Measurements from ENCODE around the gene TXNDC8.
"Not testable (repeated sequence)": the region's sequence is repeated elsewhere in the genome, so short reads cannot be mapped to it uniquely, and the experiment has no call there.

The TXNDC8 gene

DNA sequence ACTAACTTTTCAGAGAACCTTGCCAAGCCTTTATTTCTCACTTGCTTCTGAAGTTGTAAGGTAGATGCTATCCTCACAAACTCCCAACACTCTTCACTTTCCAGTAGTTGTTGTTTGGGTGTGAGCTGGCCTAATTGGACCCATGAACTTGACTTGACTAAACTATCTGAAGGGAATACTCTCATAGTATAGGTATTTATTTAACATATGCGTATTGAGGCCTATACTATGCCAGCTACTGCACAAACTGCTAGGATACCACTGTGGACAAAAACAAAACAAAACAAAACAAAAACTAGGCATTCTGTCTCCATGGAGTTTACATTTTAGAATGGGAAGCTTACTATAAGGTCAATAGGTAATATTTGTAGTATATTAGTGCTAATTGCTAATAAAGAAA lies 1.3 kb downstream of the TXNDC8 start:
- Mint-ChIP-seq H3K36me3 (ENCODE audit: low read depth) (no peaks in the 10 kb centered on the region), H3K4me3 (no peak overlapping the region), H3K27ac (no peak overlapping the region), H3K9me3 (no peaks in the 10 kb centered on the region), H3K27me3 (peaks cover 13% of the 10 kb centered on the region), H3K4me1 (ENCODE audit: low read depth) (peaks cover 3% of the 10 kb centered on the region)

DNA sequence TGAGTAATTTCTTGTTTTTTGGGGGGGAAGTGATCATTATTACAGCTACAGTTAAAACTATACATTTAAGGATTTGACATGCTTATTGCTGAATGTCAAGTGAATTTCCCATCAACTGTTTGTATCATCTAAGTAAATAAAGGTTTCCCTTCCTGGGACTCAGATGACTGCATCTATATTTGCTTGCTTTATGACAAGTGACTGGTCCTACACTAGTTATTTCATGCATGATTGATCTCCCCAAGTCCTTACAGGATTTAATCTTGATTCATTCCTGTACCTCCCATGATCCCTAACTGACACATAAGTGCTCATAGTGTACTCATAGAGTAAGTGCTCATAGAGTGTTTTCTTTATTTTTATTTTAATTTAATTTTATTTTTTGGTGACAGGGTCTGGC lies 2.8 kb downstream of the TXNDC8 start:
- H3K4me3 Mint-ChIP-seq, result no peak overlapping the region
- peaks cover 3% of the 10 kb centered on the region for H3K4me1 Mint-ChIP-seq (ENCODE audit: low read depth)
- H3K27ac Mint-ChIP-seq, result no peak overlapping the region
- H3K36me3 Mint-ChIP-seq (ENCODE audit: low read depth), result no peaks in the 10 kb centered on the region
- H3K27me3 Mint-ChIP-seq, result peaks cover 15% of the 10 kb centered on the region
- H3K9me3 Mint-ChIP-seq, result no peaks in the 10 kb centered on the region

DNA sequence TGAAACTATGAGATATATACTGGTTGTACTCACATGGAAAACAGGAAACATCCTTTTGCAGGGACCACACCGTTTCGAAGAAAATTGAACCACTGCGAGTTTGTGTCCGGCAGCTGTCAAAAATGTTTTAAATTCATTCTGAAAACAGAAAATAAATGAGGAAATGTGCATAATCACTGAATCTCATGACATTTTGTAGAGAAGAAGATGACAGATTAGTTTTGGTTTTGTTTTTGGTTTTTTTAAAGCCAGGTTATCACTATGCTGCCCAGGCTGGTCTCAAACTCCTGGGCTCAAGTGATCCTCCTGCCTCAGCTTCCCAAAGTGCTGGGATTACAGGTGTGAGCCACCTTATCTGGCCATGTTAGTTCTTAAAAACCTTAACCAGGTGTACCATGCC lies 3.5 kb downstream of the TXNDC8 start:
- Mint-ChIP-seq H3K4me3 (no peak overlapping the region), H3K36me3 (ENCODE audit: low read depth) (no peaks in the 10 kb centered on the region), H3K4me1 (ENCODE audit: low read depth) (peaks cover 3% of the 10 kb centered on the region), H3K27me3 (peaks cover 15% of the 10 kb centered on the region), H3K9me3 (no peaks in the 10 kb centered on the region), H3K27ac (no peak overlapping the region)

DNA sequence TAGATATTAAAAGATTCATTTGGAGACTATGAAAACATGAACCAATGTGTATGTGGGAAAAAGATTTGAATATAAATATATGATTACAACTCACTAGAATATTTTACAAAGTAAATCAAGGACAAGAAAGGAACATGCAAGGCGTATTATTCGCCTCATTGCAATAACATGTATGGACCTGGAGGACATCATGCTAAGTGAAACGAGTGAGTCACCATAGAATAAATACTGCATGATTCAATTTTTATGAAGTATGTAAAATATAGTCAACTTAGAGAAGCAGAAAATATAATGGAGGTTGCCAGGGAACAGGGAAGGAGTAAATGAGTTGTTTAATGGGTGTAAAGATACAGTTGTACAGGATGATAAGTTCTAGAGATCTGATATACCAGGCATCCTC lies 4.9 kb downstream of the TXNDC8 start:
- Mint-ChIP-seq H3K27me3 (peaks cover 15% of the 10 kb centered on the region), H3K27ac (no peak overlapping the region), H3K36me3 (ENCODE audit: low read depth) (no peaks in the 10 kb centered on the region), H3K4me1 (ENCODE audit: low read depth) (peaks cover 3% of the 10 kb centered on the region), H3K4me3 (no peak overlapping the region), H3K9me3 (no peaks in the 10 kb centered on the region)

DNA sequence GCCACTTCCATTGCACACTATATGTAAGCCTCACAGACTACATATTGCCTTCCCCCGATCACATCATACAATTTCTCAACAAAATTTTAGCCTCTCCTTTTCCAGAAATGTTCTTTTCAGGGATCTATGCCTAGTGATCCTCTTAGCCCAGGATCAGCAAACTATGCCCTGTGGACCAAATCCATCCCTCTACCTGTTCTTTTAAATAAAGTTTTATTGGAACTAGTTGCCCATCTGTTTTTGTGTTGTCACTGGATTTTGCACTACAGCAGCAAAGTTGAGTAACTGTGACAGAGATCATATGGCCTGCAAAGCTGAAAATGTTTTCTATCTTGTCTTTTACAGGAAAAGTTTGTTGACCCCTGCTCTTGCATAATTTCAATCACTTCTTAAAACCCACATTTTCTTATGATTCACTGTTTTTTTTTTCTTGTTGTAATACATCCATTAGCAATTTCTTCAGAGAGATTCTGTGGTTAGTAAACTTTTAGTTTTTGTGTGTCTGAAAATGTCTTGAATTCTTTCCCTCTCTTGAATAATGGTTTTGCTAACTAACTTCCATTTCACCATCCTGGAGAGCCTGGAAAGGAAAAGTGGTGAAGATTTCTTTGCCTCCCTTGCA lies 7.1 kb downstream of the TXNDC8 start:
- H3K27me3 Mint-ChIP-seq, result peaks cover 15% of the 10 kb centered on the region
- H3K4me3 Mint-ChIP-seq, result no peak overlapping the region

DNA sequence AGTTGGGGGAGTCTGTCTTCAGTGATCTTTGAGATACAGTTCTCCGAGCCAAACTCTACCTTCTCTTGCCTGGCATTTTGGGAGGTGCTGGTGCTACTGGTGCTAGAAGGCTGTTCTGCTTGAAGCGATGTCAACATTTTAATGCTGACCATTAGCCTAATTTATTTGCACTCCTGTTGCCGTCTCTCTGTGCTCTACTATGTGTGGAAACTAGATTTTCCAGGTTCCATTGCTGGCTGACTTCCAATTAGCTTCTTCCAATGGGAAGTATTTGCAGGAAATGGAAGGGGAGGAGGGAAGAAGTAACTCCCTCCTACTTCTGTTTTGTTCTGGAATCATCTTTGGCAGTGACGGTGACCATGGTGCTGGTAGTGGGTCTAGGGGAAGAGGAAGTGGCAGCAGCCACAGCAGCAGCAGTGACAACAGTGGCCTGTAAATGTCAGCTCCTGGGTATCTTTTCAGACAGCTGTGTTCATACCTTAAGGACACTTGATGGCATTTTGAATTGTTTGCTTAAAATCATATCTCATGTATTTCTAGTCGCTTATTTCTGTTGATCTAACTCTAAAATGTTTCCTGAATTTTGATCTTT lies 7.9 kb downstream of the TXNDC8 start:
- no peaks in the 10 kb centered on the region for H3K36me3 Mint-ChIP-seq (ENCODE audit: low read depth)
- no peak overlapping the region for H3K27ac Mint-ChIP-seq
- no peak overlapping the region for H3K4me3 Mint-ChIP-seq
- H3K9me3 Mint-ChIP-seq, result no peaks in the 10 kb centered on the region
- H3K4me1 Mint-ChIP-seq (ENCODE audit: low read depth), result peaks cover 3% of the 10 kb centered on the region
- peaks cover 12% of the 10 kb centered on the region for H3K27me3 Mint-ChIP-seq

More for the DNA sequence above, 7.1 kb downstream of the TXNDC8 start:
- H3K27ac Mint-ChIP-seq, result no peak overlapping the region
- H3K9me3 Mint-ChIP-seq, result no peaks in the 10 kb centered on the region
- H3K4me1 Mint-ChIP-seq (ENCODE audit: low read depth), result peaks cover 3% of the 10 kb centered on the region
- H3K36me3 Mint-ChIP-seq (ENCODE audit: low read depth), result no peaks in the 10 kb centered on the region

DNA sequence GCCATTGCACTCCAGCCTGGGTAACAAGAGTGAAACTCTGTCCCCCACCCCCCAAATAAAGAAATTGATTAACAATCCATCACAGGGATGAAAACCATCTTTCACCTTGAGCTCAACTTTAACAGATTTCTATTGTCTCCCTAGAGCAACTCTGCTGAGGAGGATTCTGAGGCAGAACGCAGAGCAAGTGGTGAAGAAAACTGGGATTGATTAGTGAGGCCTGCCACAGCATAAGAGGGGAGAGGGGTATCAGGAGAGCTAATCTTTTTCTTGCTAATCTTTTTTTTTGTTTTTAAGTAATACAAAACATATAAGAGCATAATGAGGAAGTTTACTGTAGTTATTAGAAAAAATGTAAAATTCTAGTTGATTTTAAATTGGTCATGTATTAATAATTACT lies 8.9 kb downstream of the TXNDC8 start:
- no peak overlapping the region for H3K27ac Mint-ChIP-seq
- peaks cover 8% of the 10 kb centered on the region for H3K27me3 Mint-ChIP-seq
- H3K4me1 Mint-ChIP-seq (ENCODE audit: low read depth), result no peaks in the 10 kb centered on the region
- H3K36me3 Mint-ChIP-seq (ENCODE audit: low read depth), result no peaks in the 10 kb centered on the region
- no peaks in the 10 kb centered on the region for H3K9me3 Mint-ChIP-seq
- H3K4me3 Mint-ChIP-seq, result no peak overlapping the region

DNA sequence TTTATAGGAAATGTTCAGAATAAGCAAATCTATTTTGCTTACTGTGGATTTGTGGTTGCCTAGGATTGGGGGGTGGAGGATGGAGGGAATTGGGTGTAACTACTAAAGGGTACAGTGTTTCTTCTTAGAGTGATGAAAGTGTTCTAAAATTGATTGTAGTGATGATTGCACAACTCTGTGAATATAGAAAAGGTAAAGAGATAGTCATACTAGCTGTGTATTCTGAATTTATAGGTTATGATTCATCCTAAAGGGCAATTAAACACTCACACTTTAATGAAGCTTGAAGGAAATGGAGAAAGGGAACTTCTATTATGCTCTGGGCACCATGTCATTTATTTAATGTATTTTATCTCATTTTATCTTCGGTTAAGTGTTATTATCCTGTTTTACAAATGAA lies 9.9 kb downstream of the TXNDC8 start:
- Mint-ChIP-seq H3K27me3 (peaks cover 5% of the 10 kb centered on the region), H3K27ac (no peak overlapping the region), H3K36me3 (ENCODE audit: low read depth) (no peaks in the 10 kb centered on the region), H3K4me3 (no peak overlapping the region), H3K9me3 (no peaks in the 10 kb centered on the region), H3K4me1 (ENCODE audit: low read depth) (no peaks in the 10 kb centered on the region)

DNA sequence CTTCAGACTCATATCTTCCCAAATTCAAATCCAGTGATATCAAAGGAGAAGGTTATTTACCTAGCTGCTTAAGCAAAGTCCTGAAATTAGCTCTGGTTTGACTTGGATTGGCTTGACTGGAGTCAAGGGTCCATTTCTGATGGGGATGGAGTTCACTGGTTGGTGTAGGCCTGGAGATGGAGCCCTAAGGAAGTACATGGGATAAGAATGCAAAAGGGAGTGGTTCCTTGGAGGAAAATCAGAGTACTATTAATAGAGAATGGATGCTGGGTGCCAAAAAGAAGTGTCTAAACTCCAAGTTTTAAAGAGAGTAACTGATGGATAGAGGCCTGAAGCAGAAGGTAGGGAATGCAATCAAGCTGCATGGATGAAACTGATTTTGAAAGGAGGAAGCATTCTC lies 13.8 kb downstream of the TXNDC8 start:
- peaks cover 4% of the 10 kb centered on the region for H3K27me3 Mint-ChIP-seq
- H3K27ac Mint-ChIP-seq, result no peak overlapping the region
- no peaks in the 10 kb centered on the region for H3K4me1 Mint-ChIP-seq (ENCODE audit: low read depth)
- H3K9me3 Mint-ChIP-seq, result no peaks in the 10 kb centered on the region
- no peaks in the 10 kb centered on the region for H3K36me3 Mint-ChIP-seq (ENCODE audit: low read depth)
- H3K4me3 Mint-ChIP-seq, result no peak overlapping the region

DNA sequence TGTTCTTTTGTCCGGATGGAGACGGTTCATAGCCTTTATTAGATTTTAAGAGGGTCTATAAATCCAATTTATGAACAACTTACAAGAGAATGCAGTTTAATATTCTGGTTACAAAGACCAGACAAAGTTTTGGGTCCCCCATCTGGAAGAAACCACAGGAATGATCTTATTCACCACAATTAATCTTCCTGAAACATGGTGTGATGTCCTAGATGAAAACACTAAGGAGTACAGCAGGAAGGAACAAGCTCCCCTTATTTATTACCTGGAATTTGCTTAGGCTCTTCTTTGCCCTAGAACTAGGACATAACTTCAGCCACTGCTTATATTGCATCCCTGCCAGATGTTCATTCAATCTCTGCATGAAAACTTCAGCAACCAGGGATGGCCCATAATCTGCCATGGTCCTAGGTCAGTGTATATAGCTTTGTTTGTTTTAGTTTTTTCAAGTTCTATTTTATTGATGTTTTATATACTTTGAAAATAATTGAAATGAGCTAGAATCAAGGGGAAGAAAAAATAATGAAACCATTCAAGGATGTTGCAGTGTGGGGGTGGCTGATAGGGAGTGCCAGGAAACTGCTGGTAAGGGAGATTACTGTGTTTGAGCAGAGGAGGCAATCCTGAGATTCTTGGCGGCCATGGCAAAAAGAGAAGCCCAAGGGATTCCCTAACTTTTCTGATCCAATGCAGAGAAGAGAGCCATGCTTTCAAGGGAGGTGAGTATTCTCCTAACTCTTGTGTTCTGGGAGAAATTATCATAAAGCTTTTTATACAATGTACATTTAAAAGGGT lies 16.8 kb downstream of the TXNDC8 start:
- H3K9me3 Mint-ChIP-seq, result no peaks in the 10 kb centered on the region
- H3K4me3 Mint-ChIP-seq, result no peak overlapping the region
- peaks cover 8% of the 10 kb centered on the region for H3K4me1 Mint-ChIP-seq (ENCODE audit: low read depth)
- H3K27ac Mint-ChIP-seq, result no peak overlapping the region
- H3K36me3 Mint-ChIP-seq (ENCODE audit: low read depth), result no peaks in the 10 kb centered on the region
- H3K27me3 Mint-ChIP-seq, result peaks cover 4% of the 10 kb centered on the region

DNA sequence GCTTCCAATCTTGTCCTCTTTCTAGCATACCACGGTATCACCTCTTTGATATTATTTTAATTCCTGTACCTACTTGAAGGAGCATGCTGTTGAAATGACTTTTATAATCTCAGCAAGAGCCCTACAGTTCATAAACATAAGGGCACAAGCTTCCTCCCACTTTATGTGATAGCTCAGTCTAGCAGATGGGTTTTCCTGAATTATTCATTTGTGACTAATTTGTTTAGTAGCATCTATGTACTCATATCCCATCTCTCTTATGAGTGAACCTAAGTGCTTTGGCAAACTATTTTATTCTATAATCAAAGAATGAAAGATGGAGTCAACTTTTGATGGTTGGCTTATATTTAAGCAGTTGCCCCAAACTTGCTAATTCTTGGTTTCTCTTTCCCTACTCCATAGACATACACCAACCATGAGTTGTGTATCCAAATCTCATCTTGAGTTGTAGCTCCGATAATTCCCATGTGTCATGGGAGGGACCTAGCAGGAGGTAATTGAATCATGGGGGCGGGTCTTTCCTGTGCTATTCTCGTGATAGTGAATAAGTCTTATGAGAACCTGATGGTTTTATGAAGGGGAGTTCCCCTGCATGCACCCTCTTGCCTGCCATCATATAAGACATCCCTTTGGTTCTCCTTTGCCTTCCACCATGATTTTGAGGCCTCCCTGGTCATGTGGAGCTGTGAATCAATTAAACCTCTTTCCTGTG lies 17.7 kb downstream of the TXNDC8 start:
- Mint-ChIP-seq H3K27ac (no peak overlapping the region), H3K36me3 (ENCODE audit: low read depth) (no peaks in the 10 kb centered on the region), H3K27me3 (peaks cover 4% of the 10 kb centered on the region), H3K4me1 (ENCODE audit: low read depth) (peaks cover 8% of the 10 kb centered on the region), H3K4me3 (no peak overlapping the region), H3K9me3 (no peaks in the 10 kb centered on the region)

DNA sequence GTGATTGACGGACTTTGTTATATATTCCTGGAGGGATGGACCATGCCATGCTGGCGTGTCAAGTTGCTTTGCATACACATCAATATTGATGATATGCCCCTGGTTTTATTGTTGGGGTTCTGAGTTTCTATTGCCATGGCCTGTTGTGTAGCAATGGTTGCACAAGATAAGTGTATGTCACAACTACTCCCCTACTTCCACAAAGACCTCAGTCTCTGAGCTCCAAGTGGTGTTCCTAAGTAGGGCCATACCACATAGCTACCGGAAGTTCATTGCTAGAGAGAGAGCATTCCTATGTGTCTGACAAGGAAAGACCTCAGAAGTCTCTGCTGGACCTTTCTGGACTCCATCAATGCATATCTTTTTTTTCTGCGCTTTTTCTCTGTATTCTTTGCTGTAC lies 19.8 kb downstream of the TXNDC8 start:
- Mint-ChIP-seq H3K4me1 (ENCODE audit: low read depth) (peaks cover 8% of the 10 kb centered on the region), H3K27me3 (peaks cover 4% of the 10 kb centered on the region), H3K27ac (no peak overlapping the region), H3K9me3 (no peaks in the 10 kb centered on the region), H3K36me3 (ENCODE audit: low read depth) (no peaks in the 10 kb centered on the region), H3K4me3 (no peak overlapping the region)

DNA sequence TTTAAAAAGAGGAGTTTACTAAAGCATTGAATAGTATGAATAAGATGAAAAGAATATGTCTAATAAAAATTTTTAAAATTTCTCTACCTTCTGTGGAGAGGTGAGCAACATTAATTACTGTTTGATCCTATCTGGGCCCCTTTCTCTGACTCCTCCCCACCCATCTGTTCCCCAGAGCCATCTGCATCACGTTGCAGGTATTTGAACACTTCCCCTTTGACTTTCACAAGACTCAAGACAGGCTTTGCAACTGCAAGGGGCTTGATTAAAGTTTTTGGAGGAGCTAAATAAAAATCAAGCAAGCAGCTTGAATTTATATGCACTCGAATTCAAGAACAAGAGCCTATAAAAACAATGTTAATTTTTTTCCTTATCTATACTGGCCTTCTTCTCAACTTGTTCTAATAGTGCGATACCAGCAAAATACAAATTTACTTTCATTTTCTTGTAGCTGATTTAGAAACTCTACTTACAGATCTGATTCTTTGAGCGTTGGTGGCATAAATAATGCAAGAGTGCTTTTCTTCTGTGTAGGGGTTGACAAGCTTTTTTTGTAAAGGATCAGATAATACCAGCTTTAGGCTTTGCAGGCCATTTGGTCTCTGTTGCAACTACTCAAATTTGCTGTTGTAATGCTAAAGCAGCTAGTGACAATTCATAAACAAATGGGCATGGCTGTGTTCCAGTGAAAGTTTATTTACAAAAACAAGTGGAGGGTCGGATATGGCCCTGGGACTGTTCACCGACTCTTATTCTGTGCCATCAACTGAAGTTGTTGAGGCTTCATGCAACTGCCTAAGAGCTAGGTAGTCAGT lies 21.2 kb downstream of the TXNDC8 start:
- H3K4me3 Mint-ChIP-seq, result peak overlapping the region; percentile 48
- H3K9me3 Mint-ChIP-seq, result no peaks in the 10 kb centered on the region
- H3K27ac Mint-ChIP-seq, result no peak overlapping the region
- H3K4me1 Mint-ChIP-seq (ENCODE audit: low read depth), result peaks cover 8% of the 10 kb centered on the region
- H3K27me3 Mint-ChIP-seq, result peaks cover 4% of the 10 kb centered on the region
- no peaks in the 10 kb centered on the region for H3K36me3 Mint-ChIP-seq (ENCODE audit: low read depth)

DNA sequence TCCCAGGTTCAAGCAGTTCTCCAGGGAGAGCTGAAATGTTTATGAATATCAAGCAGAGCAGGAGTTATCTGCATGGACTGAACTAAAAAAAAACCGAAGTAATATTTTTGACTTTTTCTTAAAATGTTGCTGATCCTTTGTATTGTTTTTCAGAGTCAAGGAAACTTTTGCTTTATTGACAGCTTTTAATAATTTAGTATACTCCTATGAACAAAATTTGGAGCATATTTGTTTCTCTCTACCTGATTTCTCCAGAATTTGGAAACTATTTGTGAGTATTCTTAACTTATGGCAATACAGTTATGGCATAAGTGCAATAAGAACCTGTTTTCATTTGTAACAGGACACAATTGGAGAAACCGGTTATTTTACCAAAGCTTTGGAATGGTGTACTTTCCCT lies 25.7 kb downstream of the TXNDC8 start:
- not testable (repeated sequence) for H3K27me3 Mint-ChIP-seq; H3K4me3 Mint-ChIP-seq; H3K36me3 Mint-ChIP-seq (ENCODE audit: low read depth); H3K9me3 Mint-ChIP-seq; H3K27ac Mint-ChIP-seq
- H3K4me1 Mint-ChIP-seq (ENCODE audit: low read depth), result peaks cover 17% of the 10 kb centered on the region
